SK-N-SH (cell line): ENCODE data around the gene HEY2. TPM values are rescaled to one million over a fixed set of nuclear protein-coding genes. Genes with fewer than 3 reads are reported as not detected.
A peak's percentile ranks its signal among the peaks of the same experiment; 100 is the strongest.

Source experiments
- CTCF ChIA-PET: fragments of 300-600, 350-600 bp; formaldehyde crosslinking; extraction: SDS; loops from one replicate; lab custom pipeline; 2021; lab: Yijun Ruan, JAX
- POLR2A ChIA-PET: fragments of 350-600 bp; sonication (Branson Sonifier 250); formaldehyde crosslinking; extraction: SDS; loops from one replicate; lab custom pipeline; 2020; ENCODE audit warnings: antibody characterized with exemption, inconsistent platforms; lab: Yijun Ruan, JAX
- DNase-seq: peaks from one replicate; pipeline ENCODE4 v3.0.0; 2012
- H2AFZ ChIP-seq: fragments of 200-600 bp; sonication (generic); 2 replicates; pipeline ENCODE4 v1.8.1; 2016; ENCODE audit warnings: antibody characterized with exemption, mild to moderate bottlenecking, low read depth
- H3F3A ChIP-seq: fragments of 200-600 bp; sonication (generic); replicated peaks from 2 replicates; pipeline ENCODE3; 2016; ENCODE audit warnings: antibody characterized with exemption, mild to moderate bottlenecking; ENCODE audit not compliant: insufficient read depth
- H3K27ac ChIP-seq, 2 experiments: fragments of 200-500 bp in 1 of 2; fragments of 200-600 bp in 1 of 2; sonication (Bioruptor generic) in 1 of 2; sonication (generic), shearing (Covaris generic) in 1 of 2; 2 replicates each; pipeline versions ENCODE4 v1.5.1 to v1.6.1; 2014 to 2016; ENCODE audit warnings: low read depth in 2 of 2, inconsistent platforms in 1 of 2, low read length in 1 of 2, mild to moderate bottlenecking in 1 of 2, mixed read lengths in 1 of 2
- H3K27me3 ChIP-seq: fragments of 200-600 bp; sonication (generic), shearing (Covaris generic); 2 replicates; pipeline ENCODE4 v1.6.1; 2016; ENCODE audit warnings: mixed run types; ENCODE audit not compliant: insufficient read depth
- H3K36me3 ChIP-seq, 2 experiments: fragments of 200-500 bp in 1 of 2; fragments of 200-600 bp in 1 of 2; sonication (Bioruptor generic) in 1 of 2; sonication (generic) in 1 of 2; replicated peaks in 1 of 2; 2 replicates each; pipeline versions ENCODE3 to v1.5.1; 2014 to 2016; ENCODE audit warnings: low read length in 1 of 2, mild to moderate bottlenecking in 1 of 2; ENCODE audit not compliant: insufficient read depth in 2 of 2, control insufficient read depth in 1 of 2
- H3K4me1 ChIP-seq, 2 experiments: fragments of 200-500 bp in 1 of 2; fragments of 200-600 bp in 1 of 2; sonication (Bioruptor generic) in 1 of 2; sonication (generic), shearing (Covaris generic) in 1 of 2; 2 replicates each; pipeline versions ENCODE4 v1.5.1 to v1.6.1; 2014 to 2016; ENCODE audit warnings: low read depth in 1 of 2, low read length in 1 of 2, mixed run types in 1 of 2; ENCODE audit not compliant: insufficient read depth in 2 of 2, control insufficient read depth in 1 of 2
- H3K4me2 ChIP-seq: fragments of 200-600 bp; sonication (generic), shearing (Covaris generic); 2 replicates; pipeline ENCODE4 v1.6.1; 2017; ENCODE audit warnings: mixed run types
- H3K4me3 ChIP-seq, 2 experiments: fragments of 200-500 bp in 1 of 2; fragments of 200-600 bp in 1 of 2; sonication (Bioruptor generic) in 1 of 2; sonication (generic), shearing (Covaris generic) in 1 of 2; 2 replicates each; pipeline versions ENCODE4 v1.5.1 to v1.8.1; 2014 to 2016; ENCODE audit warnings: low read depth in 2 of 2, inconsistent platforms in 1 of 2, low read length in 1 of 2, mild to moderate bottlenecking in 1 of 2, mixed read lengths in 1 of 2, moderate library complexity in 1 of 2
- H3K79me2 ChIP-seq: fragments of 200-600 bp; sonication (generic); 2 replicates; pipeline ENCODE4 v1.8.1; 2017; ENCODE audit warnings: mild to moderate bottlenecking; ENCODE audit not compliant: insufficient read depth
- H3K9ac ChIP-seq: fragments of 200-600 bp; sonication (generic); 2 replicates; pipeline ENCODE4 v1.6.1; 2017; ENCODE audit warnings: mixed run types
- H3K9me2 ChIP-seq: fragments of 200-600 bp; sonication (generic); 2 replicates; pipeline ENCODE4 v1.6.1; 2017; ENCODE audit warnings: mixed run types
- H3K9me3 ChIP-seq: fragments of 200-600 bp; sonication (generic); 2 replicates; pipeline ENCODE4 v1.6.1; 2017; ENCODE audit warnings: mixed run types, mild to moderate bottlenecking, moderate library complexity
- H4K20me1 ChIP-seq: fragments of 200-600 bp; sonication (generic); 2 replicates; pipeline ENCODE4 v1.6.1; 2017; ENCODE audit warnings: mild to moderate bottlenecking, mixed run types; ENCODE audit not compliant: insufficient read depth
- TEAD4 ChIP-seq: IDR thresholded peaks from 2 replicates; pipeline ENCODE4 v1.4.0; 2012; ENCODE audit warnings: mild to moderate bottlenecking, borderline replicate concordance; ENCODE audit not compliant: insufficient read depth
- WGBS: methylation state at CpG from one replicate; pipeline ENCODE4 v1.1.6; 2017; ENCODE audit warnings: low lambda C conversion rate; 5-methylcytosine and 5-hydroxymethylcytosine counted together
- polyA plus RNA-seq, 3 experiments: library from polyadenylated mRNA; depleted of rRNA; stranded (reverse); fragments of >200 nt; gene quantifications; 2 replicates each; pipeline ENCODE4 v1.2.3, GENCODE V29; 2012
- TF ChIP-seq, protein P1 (sequence below): IDR thresholded peaks from 2 replicates; pipeline ENCODE4 v1.6.1; 2012; ENCODE audit warnings: mild to moderate bottlenecking, low read depth, low read length, moderate library complexity
- TF ChIP-seq, protein P2 (sequence below): IDR thresholded peaks from 2 replicates; pipeline ENCODE4 v1.4.0; 2012; ENCODE audit warnings: low read depth, borderline replicate concordance
- TF ChIP-seq, protein P3 (sequence below): IDR thresholded peaks from 2 replicates; pipeline ENCODE4; 2012

Gene HEY2
- polyA plus RNA-seq, 1 of the 3 experiments (the other 2 are of a cell fraction): not detected

DNA sequence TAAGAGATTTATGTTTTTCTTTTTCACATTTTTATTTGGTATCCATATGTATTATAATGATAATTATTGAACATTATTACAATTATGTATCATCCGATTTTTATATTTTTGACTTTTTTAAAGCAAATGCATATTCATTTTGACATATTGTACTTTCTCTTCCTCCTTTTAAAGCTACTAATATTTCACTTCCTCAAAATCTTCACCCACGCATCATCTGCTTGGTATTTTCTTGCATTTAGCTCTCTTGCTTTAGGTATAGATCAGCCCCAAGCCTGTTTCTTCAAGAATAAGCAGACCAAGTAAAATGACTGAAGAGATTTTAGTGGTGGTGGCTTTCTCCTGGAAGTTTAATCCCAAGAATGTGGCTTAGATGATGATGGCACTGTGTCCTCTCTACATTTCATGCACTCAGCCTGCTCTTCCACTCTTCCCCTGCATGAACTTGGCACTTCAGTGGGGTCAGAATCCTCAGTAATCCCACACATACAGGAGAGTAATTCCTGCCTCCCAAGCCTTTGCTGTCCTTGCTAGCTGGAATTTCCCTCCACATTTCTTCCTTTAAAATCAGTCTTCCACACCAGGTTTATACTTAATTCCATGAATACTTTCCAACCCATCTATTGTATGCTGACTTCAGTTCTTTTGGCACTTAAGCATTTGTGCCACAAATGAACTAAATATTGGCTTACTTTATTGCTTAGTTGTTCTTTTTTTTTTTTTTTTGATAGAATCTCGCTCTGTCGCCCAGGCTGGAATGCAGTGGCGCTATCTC, 49.5 kb downstream of the HEY2 start:
- CTCF ChIA-PET: interaction anchor here (1.3 kb wide), 1 partner anchor 175 kb away, joined by 3 read pairs; no protein-coding TSS in a partner anchor
- Histone ChIP-seq H3F3A (peaks cover 15% of the 10 kb centered on the region), H4K20me1 (no peaks in the 10 kb centered on the region), H2AFZ (no peak overlapping the region), H3K4me1 (peaks cover 23 to 30% of the 10 kb centered on the region in 2 experiments), H3K4me2 (no peak overlapping the region), H3K4me3 (no peak overlapping the region)
- no peak for DNase-seq
- TF ChIP-seq, protein P1, sequence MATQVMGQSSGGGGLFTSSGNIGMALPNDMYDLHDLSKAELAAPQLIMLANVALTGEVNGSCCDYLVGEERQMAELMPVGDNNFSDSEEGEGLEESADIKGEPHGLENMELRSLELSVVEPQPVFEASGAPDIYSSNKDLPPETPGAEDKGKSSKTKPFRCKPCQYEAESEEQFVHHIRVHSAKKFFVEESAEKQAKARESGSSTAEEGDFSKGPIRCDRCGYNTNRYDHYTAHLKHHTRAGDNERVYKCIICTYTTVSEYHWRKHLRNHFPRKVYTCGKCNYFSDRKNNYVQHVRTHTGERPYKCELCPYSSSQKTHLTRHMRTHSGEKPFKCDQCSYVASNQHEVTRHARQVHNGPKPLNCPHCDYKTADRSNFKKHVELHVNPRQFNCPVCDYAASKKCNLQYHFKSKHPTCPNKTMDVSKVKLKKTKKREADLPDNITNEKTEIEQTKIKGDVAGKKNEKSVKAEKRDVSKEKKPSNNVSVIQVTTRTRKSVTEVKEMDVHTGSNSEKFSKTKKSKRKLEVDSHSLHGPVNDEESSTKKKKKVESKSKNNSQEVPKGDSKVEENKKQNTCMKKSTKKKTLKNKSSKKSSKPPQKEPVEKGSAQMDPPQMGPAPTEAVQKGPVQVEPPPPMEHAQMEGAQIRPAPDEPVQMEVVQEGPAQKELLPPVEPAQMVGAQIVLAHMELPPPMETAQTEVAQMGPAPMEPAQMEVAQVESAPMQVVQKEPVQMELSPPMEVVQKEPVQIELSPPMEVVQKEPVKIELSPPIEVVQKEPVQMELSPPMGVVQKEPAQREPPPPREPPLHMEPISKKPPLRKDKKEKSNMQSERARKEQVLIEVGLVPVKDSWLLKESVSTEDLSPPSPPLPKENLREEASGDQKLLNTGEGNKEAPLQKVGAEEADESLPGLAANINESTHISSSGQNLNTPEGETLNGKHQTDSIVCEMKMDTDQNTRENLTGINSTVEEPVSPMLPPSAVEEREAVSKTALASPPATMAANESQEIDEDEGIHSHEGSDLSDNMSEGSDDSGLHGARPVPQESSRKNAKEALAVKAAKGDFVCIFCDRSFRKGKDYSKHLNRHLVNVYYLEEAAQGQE: no peak
- no peak for TF ChIP-seq TEAD4
- TF ChIP-seq, all 33 proteins: peak for 0
- H3K9ac ChIP-seq: no peak overlapping the region
- no peaks in the 10 kb centered on the region for H3K9me3 ChIP-seq
- H3K9me2 ChIP-seq: no peaks in the 10 kb centered on the region
- peaks cover 7 to 17% of the 10 kb centered on the region in 2 experiments for H3K36me3 ChIP-seq
- POLR2A ChIA-PET: no interaction called here
- no peaks in the 10 kb centered on the region for H3K27me3 ChIP-seq
- peak overlapping the region; percentile 4 to 50; a peak in 2 of 4 replicates for H3K27ac ChIP-seq
- peaks cover 38% of the 10 kb centered on the region for H3K79me2 ChIP-seq
- 90% methylated on average over 5 of the region's 5 CpGs for WGBS

DNA sequence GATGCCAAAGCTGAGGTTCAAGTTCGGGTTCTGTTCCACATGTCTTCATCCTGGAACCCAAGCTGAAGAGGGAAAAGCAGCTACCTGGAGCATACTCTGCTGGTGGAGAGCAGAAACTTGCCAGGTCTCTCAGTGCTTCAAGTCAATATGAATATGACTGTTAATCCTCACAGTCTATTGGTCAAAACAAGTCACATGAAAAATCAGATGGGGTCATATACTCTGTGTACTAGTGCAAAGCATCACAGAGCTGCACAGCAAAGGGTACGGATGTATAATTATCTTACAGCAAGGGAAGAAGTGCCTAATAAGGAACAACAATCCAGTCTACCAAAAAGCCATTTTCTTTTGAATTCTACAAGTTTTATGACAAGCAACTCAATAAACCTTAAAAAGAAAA, 53.0 kb downstream of the HEY2 start:
- Histone ChIP-seq H2AFZ (no peak overlapping the region), H3K4me3 (no peak overlapping the region), H4K20me1 (no peaks in the 10 kb centered on the region), H3K27me3 (no peaks in the 10 kb centered on the region), H3K9me3 (no peaks in the 10 kb centered on the region), H3K79me2 (peaks cover 17% of the 10 kb centered on the region), H3K9ac (no peak overlapping the region), H3K4me1 (peaks cover 15 to 22% of the 10 kb centered on the region in 2 experiments; a peak in 3 of 4 replicates), H3F3A (peaks cover 3% of the 10 kb centered on the region), H3K9me2 (no peaks in the 10 kb centered on the region), H3K4me2 (peak overlapping the region; percentile 12; the same call in 1 of the 2 replicates), H3K36me3 (peaks cover 0 to 10% of the 10 kb centered on the region in 2 experiments), H3K27ac (peak overlapping the region in 1 of 2 experiments; percentile 63; a peak in 1 of 4 replicates)
- CTCF ChIA-PET: interaction anchor here (1.3 to 1.6 kb wide), 3 partner anchors 11 to 490 kb away, joined by 3 to 13 read pairs (median 3); partner anchors contain the start of gene NCOA7
- WGBS: 91% methylated on average over 2 of the region's 2 CpGs
- no peak for DNase-seq
- TF ChIP-seq, protein P2, sequence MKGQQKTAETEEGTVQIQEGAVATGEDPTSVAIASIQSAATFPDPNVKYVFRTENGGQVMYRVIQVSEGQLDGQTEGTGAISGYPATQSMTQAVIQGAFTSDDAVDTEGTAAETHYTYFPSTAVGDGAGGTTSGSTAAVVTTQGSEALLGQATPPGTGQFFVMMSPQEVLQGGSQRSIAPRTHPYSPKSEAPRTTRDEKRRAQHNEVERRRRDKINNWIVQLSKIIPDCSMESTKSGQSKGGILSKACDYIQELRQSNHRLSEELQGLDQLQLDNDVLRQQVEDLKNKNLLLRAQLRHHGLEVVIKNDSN: no peak
- TF ChIP-seq, protein P3, sequence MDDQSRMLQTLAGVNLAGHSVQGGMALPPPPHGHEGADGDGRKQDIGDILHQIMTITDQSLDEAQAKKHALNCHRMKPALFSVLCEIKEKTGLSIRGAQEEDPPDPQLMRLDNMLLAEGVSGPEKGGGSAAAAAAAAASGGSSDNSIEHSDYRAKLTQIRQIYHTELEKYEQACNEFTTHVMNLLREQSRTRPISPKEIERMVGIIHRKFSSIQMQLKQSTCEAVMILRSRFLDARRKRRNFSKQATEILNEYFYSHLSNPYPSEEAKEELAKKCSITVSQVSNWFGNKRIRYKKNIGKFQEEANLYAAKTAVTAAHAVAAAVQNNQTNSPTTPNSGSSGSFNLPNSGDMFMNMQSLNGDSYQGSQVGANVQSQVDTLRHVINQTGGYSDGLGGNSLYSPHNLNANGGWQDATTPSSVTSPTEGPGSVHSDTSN: no peak
- POLR2A ChIA-PET: interaction anchor here (1.7 kb wide), 1 partner anchor 12 kb away, joined by 5 read pairs; the partner anchor contains the start of gene NCOA7
